CD4-positive, alpha-beta T cell treated with Interleukin-6 for 4 hours (primary cell): ENCODE data around the gene ZNF784.
A peak's percentile ranks its signal among the peaks of the same experiment; 100 is the strongest.
"Not testable (repeated sequence)": the region's sequence is repeated elsewhere in the genome, so short reads cannot be mapped to it uniquely, and the experiment has no call there.

Experiments
- DNase-seq: peaks from one replicate; pipeline ENCODE4 v3.0.0-alpha.2; 2020; ENCODE audit warnings: mixed read lengths

Gene ZNF784

DNA sequence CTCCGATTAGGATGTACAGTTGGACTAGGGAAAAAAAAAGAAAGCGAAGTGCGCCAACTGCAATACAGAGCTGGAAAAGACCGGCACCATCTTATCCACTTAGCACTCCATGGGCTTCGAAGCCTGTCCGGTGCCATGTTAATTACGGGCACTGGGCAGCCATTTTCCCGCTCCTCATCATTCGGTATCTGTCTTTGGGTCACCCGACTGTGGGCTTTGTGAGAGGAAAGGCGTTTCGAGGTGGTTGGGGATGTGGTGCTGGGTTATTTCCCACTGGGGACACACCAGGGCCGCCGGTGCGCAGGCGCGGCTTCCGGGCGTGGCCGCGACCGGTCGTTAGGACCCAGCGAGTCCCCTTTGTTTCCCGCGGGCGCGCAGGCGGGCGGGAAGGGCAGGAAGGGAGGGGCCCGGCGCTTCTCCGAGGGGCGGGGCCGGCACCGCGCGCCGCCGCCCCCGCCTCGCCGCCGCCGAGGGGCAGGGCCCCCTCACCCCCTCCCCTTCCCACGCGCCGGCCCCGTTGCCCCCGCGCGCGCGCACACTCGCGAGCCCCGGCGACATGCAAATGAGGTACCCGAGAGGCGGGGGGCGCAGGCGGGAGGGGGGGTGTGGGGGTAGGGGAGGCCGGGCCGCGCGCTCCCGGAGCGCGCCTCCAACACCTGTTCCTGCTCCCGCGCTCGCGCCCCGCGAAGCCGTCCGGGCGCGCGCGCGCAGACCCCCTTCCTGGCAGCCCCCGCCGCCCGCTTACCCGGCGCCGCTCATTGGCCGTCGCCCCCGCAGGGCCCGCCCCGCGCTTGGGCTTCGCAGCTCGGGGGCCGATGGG lies 24.3 kb downstream of the ZNF784 start, which contains the start of gene ZNF524:
ZNF524 (plus strand) TSS at position 447 of the 820 bp plus-strand sequence. CDS start 1,825 bp downstream, outside the sequence.
- DNase-seq, result peak; percentile 85

DNA sequence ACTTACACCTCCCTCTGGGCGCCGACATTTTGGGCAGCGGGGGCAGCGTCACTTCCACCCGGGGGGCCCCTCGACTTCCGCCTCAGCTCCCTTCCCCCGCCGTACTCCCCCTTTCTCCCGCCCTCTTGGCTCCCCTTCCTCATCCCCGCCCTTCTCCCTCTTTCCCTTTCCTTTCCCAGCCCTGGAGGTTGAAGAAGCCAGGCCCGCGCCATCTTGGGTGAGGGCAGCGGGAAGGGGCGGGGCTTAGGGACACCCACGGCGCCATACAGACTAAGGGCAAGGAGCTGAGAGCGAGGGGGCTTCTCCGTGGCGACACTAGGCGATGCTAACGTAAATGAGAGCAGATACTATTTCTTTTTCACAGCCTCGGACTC lies 24.9 kb downstream of the ZNF784 start, which contains the start of gene FIZ1:
FIZ1 (minus strand) TSS at position 50 of the 374 bp plus-strand sequence. CDS start 1,652 bp downstream, outside the sequence.
- peak; percentile 97 for DNase-seq

GRCh38 chr19:55598719-55599467 lies 25.5 kb downstream of the ZNF784 start:
- DNase-seq, result peak; percentile 80

GRCh38 chr19:55598034-55598433 lies 26.3 kb downstream of the ZNF784 start:
- no peak for DNase-seq

GRCh38 chr19:55597501-55597921 lies 26.9 kb downstream of the ZNF784 start:
- DNase-seq, result no peak

DNA sequence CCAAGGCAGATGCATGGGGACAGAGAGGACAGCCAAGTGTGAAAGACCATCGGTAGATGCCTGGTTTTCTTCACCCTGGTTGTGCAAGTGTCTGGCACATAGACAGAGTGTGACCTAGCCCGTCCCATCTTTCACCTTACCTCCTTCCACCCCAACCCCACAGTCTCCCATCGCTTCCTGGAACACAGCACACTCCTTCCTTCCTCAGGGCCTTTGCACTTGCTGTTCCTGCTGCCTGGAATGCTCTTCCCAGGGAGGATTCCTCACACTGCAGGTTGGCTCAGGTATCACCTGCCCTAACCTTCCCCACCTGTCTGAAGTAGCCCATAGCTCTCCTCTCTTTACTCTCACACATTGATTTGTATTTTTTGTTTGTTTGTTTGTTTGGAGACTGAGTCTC lies 28.1 kb downstream of the ZNF784 start:
- DNase-seq, result no peak

DNA sequence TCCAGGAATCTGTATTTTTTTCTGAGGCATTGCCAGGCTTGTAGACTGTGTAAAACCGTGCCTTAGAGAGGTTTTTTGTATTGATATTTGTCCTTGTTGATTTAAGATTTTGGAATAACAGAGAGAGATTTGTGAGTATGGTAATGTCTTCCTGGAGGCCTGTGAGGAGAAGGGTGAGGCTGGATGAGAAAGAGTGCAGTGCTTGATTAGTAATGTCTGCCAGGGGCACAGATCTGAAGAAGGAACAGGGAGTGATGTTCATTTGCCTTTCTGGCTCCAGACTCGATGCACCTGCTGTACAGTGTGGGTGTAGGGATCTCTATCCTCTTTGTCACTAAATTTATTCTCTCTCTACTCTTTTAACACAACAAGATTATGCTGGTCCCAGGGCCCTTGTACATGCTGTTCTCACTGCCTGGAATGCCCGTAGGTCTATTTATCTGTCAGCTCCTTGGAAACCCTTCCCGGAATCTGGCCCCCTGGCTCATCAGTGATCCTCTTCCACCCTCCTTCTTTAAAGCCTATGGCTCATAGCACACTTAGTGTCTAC lies 29.3 kb downstream of the ZNF784 start:
- DNase-seq, result no peak

- no peak for DNase-seq
These were observed 31.1 kb downstream of the ZNF784 start for GRCh38 chr19:55593096-55593772.

DNA sequence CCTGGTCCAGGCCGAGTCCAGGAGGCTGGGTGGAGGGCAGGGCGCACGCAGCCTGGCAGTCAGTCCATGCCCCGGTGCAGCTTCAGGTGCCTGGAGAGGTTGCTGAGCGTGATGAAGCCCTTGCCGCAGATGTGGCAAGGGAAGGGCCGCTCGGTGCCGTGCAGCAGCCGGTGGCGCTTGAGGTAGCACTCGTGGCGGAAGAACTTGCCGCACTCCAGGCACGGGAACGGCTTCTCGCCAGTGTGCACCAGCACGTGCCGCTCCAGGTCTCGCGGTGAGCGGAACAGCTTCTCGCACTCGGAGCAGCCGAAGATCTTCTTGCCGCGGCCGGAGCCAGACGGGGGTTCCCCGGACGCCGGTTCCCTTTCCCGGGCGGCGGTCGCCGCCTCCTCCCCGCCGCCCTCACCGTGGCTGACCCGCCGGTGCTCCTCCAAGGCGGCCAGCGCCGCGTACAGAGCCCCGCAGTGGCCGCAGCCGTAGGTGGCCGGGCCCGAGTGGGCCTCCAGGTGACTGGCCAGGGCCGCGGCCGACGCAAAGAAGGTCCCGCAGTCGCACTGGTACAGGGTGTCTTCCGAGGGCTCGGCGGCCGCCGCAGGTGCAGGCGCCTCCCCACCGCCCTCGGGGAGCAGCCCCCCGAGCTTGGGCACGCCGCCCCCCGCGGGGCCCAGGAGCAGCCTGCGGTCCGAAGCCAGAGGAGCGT lies 31.8 kb downstream of the ZNF784 start:
- no peak for DNase-seq

GRCh38 chr19:55591555-55591954 lies 32.8 kb downstream of the ZNF784 start:
- DNase-seq, result no peak

DNA sequence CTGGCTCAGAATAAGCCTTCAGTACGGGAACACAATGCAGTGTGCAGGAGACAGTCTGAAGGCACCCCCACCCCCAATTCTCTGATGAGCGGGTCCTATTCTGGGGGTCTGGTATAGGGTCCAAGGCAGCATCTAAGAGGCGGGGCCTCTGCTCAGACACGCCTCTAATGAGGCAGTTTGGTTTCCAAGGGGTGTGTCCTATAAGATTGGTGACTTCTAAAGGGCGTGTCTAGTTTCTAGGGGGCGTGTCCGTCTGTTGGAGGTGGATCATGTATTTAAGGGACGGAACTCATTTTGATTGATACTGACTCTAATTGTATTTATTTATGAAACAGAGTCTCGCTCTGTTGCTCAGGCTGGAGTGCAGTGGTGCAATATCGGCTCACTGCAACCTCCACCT lies 33.7 kb downstream of the ZNF784 start:
- DNase-seq, result no peak

- DNase-seq, result no peak
These were observed 34.3 kb downstream of the ZNF784 start for GRCh38 chr19:55590109-55590508.

DNA sequence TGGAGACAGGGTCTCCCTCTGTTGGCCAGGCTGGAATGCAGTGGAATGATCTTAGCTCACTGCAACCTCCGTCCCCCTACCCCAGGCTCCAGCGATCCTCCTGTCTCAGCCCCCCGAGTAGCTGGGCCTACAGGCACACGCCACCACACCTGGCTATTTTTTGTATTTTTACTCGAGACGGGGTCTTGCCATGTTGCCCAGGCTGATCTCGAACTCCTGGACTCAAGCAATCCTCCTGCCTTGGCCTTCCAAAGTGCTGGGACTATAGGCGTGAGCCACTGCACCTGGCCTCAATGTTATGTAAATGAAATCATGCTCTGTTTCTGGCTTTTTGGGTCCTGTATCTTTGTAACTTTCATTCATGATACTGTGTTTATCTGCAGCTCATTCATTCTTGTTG lies 35.6 kb downstream of the ZNF784 start:
- no peak for DNase-seq

- DNase-seq, result peak; percentile 90
These were observed 37.2 kb downstream of the ZNF784 start for GRCh38 chr19:55586976-55587668.

DNA sequence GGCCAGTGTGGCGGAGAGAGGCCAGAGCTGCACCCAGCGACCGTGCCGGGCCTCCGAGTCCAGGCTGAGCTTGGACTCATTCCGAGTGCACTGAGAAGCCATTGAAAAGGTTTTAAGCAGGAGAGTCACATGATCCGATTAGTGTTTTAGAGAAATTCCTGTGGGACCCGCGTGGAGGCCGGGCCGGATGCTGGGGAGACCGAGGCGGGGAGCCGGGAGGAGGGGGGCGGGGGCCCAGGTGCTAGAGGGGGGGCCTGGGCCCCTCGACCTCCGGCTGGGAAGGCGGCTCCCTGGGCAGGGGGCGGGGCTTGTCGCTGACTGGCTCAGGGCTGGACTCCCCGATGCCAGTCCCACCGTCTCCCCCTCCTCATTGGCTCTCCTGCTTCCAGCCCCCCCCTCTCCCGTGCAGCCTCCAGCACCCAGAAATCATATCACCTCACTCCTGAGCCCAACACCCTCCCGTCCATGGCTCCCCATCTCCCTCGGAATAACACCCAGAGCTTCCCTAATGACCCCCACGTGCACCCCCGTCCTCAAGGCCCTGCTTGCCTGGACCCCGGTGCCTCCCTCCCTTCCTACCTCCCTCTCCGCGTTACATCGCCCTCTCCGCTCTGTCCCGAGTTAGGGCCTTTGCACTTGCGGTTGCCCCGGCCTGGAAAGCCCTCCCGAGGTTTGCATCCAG lies 38.6 kb downstream of the ZNF784 start:
- peak; percentile 79 for DNase-seq

GRCh38 chr19:55584871-55585270 lies 39.5 kb downstream of the ZNF784 start:
- DNase-seq, result no peak

DNA sequence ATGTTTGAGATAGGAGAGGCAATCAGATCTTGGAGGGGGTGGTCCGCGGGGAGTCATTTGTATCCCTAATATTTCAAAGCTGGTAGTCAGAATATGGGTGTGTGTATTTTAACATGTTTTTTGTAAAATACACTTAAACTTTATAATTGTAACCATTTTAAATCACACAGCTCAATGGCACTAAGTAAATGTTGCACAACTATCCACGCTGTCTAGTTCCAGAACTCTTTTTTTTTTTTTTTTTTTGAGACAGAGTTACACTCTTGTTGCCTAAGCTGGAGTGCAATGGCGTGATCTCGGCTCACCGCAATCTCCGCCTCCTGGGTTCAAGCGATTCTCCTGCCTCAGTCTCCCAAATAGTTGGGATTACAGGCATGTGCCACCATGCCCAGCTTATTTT lies 40.5 kb downstream of the ZNF784 start:
- DNase-seq, result not testable (repeated sequence)

- DNase-seq, result not testable (repeated sequence)
These were observed 42.1 kb downstream of the ZNF784 start for GRCh38 chr19:55582284-55582683.

- DNase-seq, result no peak
These were observed 42.5 kb downstream of the ZNF784 start for GRCh38 chr19:55581823-55582223.

- DNase-seq, result peak; percentile 32
These were observed 43.1 kb downstream of the ZNF784 start for GRCh38 chr19:55581145-55581822.
